Measurements from ENCODE around the gene SLC30A1. TPM values are rescaled to one million over a fixed set of nuclear protein-coding genes. Genes with fewer than 3 reads are reported as not detected.

SLC30A1 gene
- total and polyA plus RNA-seq, 2 donors = 5.7 to 9.3 TPM

DNA sequence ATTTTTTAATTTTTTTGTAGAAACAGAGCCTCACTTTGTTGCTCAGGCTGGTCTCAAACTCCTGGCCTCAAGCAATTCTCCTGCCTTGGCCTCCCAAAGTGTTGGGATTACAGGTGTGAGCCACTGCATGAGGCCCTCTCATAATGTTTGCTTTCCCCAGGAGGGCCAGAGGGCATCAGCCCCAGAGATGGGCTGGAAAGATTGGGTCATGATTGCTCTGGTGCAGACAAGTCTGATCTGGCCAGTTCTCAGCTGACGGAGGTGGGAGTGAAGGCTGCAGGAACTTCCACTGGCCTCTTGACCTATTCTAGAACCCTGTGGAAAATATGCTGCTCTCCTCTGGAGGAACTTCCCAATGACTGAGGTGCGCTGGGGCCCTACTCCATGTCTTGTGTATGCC, 43.6 kb downstream of the SLC30A1 start:
- no peaks in the 10 kb centered on the region for H3K27me3 ChIP-seq (ENCODE audit: control insufficient read depth in 2 of 2, insufficient read depth in 1 of 2, low read length in 1 of 2)
- no peak overlapping the region for H3K27ac ChIP-seq (ENCODE audit: low read depth in 1 of 2, low read length in 1 of 2)
- no peaks in the 10 kb centered on the region for H3K4me1 ChIP-seq (ENCODE audit: control insufficient read depth in 2 of 2, insufficient read depth in 2 of 2, low read length in 2 of 2)
- no peak for DNase-seq (ENCODE audit: low read depth in 6 of 9, low spot score in 9 of 9)
- no peaks in the 10 kb centered on the region for H3K9me3 ChIP-seq (ENCODE audit: control insufficient read depth in 2 of 2, insufficient read depth in 1 of 2, low read length in 1 of 2)
- no peak overlapping the region for H3K4me3 ChIP-seq (ENCODE audit: low read length in 2 of 2)
- 98% methylated on average over 2 of the region's 2 CpGs for WGBS
- no peaks in the 10 kb centered on the region for H3K36me3 ChIP-seq (ENCODE audit: control insufficient read depth in 2 of 2, insufficient read depth in 2 of 2, low read length in 1 of 2)

DNA sequence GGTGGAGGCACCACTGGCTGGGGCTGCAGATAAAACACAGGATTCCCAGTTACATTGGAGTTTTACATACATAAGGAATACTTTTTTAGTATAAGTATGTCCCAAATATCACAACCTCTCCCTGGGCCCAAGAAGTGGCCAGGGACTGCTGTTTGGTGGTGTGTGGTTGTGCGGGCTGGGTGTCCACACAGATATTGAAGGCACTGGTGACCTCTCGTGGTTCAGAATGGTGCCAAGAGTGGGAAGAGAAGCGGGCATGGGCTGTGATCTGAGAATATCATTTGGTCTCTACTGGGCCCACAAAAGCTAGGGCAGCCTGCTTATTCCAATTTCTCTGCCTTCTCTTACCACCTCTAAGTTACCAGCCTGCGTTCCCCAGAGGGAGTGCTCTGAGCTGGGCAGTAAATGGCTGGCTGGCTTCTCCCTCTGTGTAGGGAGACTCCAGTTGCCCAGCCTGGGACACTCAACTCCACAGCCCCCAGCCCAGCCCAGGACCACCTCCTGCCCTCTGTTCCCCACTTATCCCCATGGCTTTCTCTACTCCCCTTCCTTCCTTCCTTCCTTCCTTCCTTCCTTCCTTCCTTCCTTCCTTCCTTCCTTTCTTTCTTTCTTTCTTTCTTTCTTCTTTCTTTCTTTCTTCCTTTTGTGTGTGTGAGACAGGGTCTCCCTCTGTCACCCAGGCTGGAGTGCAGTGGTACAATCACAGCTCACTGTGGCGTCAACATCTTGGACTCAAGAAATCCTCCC, 44.2 kb downstream of the SLC30A1 start:
- no peak overlapping the region for H3K4me3 ChIP-seq (ENCODE audit: low read length in 2 of 2)
- WGBS = 98% methylated on average over 5 of the region's 5 CpGs
- H3K36me3 ChIP-seq (ENCODE audit: control insufficient read depth in 2 of 2, insufficient read depth in 2 of 2, low read length in 1 of 2) = no peaks in the 10 kb centered on the region
- H3K27ac ChIP-seq (ENCODE audit: low read depth in 1 of 2, low read length in 1 of 2) = no peak overlapping the region
- no peaks in the 10 kb centered on the region for H3K4me1 ChIP-seq (ENCODE audit: control insufficient read depth in 2 of 2, insufficient read depth in 2 of 2, low read length in 2 of 2)
- DNase-seq (ENCODE audit: low read depth in 6 of 9, low spot score in 9 of 9) = no peak
- no peaks in the 10 kb centered on the region for H3K27me3 ChIP-seq (ENCODE audit: control insufficient read depth in 2 of 2, insufficient read depth in 1 of 2, low read length in 1 of 2)
- H3K9me3 ChIP-seq (ENCODE audit: control insufficient read depth in 2 of 2, insufficient read depth in 1 of 2, low read length in 1 of 2) = no peaks in the 10 kb centered on the region

GRCh38 chr1:211532088-211532444, 46.9 kb downstream of the SLC30A1 start:
- Histone ChIP-seq H3K9me3 (ENCODE audit: control insufficient read depth in 2 of 2, insufficient read depth in 1 of 2, low read length in 1 of 2) (peaks cover 0 to 4% of the 10 kb centered on the region in 2 donors), H3K4me1 (ENCODE audit: control insufficient read depth in 2 of 2, insufficient read depth in 2 of 2, low read length in 2 of 2) (peaks cover 0 to 10% of the 10 kb centered on the region in 2 donors), H3K27me3 (ENCODE audit: control insufficient read depth in 2 of 2, insufficient read depth in 1 of 2, low read length in 1 of 2) (no peaks in the 10 kb centered on the region), H3K4me3 (ENCODE audit: low read length in 2 of 2) (no peak overlapping the region), H3K36me3 (ENCODE audit: control insufficient read depth in 2 of 2, insufficient read depth in 2 of 2, low read length in 1 of 2) (no peaks in the 10 kb centered on the region), H3K27ac (ENCODE audit: low read depth in 1 of 2, low read length in 1 of 2) (no peak overlapping the region)
- DNase-seq (ENCODE audit: low read depth in 6 of 9, low spot score in 9 of 9) = no peak
- 98% methylated on average over 6 of the region's 6 CpGs for WGBS

- H3K4me1 ChIP-seq (ENCODE audit: control insufficient read depth in 2 of 2, insufficient read depth in 2 of 2, low read length in 2 of 2) = peaks cover 0 to 12% of the 10 kb centered on the region in 2 donors
- peaks cover 0 to 4% of the 10 kb centered on the region in 2 donors for H3K9me3 ChIP-seq (ENCODE audit: control insufficient read depth in 2 of 2, insufficient read depth in 1 of 2, low read length in 1 of 2)
- 89% methylated on average over 15 of the region's 15 CpGs for WGBS
- DNase-seq (ENCODE audit: low read depth in 6 of 9, low spot score in 9 of 9) = no peak
- H3K36me3 ChIP-seq (ENCODE audit: control insufficient read depth in 2 of 2, insufficient read depth in 2 of 2, low read length in 1 of 2) = no peaks in the 10 kb centered on the region
- no peaks in the 10 kb centered on the region for H3K27me3 ChIP-seq (ENCODE audit: control insufficient read depth in 2 of 2, insufficient read depth in 1 of 2, low read length in 1 of 2)
- no peak overlapping the region for H3K27ac ChIP-seq (ENCODE audit: low read depth in 1 of 2, low read length in 1 of 2)
- H3K4me3 ChIP-seq (ENCODE audit: low read length in 2 of 2) = no peak overlapping the region
Measured at GRCh38 chr1:211531194-211532087, 47.5 kb downstream of the SLC30A1 start.

- Histone ChIP-seq H3K27me3 (ENCODE audit: control insufficient read depth in 2 of 2, insufficient read depth in 1 of 2, low read length in 1 of 2) (no peaks in the 10 kb centered on the region), H3K4me3 (ENCODE audit: low read length in 2 of 2) (no peak overlapping the region), H3K36me3 (ENCODE audit: control insufficient read depth in 2 of 2, insufficient read depth in 2 of 2, low read length in 1 of 2) (no peaks in the 10 kb centered on the region), H3K27ac (ENCODE audit: low read depth in 1 of 2, low read length in 1 of 2) (no peak overlapping the region), H3K9me3 (ENCODE audit: control insufficient read depth in 2 of 2, insufficient read depth in 1 of 2, low read length in 1 of 2) (peaks cover 0 to 4% of the 10 kb centered on the region in 2 donors), H3K4me1 (ENCODE audit: control insufficient read depth in 2 of 2, insufficient read depth in 2 of 2, low read length in 2 of 2) (peaks cover 0 to 12% of the 10 kb centered on the region in 2 donors)
- 91% methylated on average over 2 of the region's 2 CpGs for WGBS
- DNase-seq (ENCODE audit: low read depth in 6 of 9, low spot score in 9 of 9) = no peak
Measured at GRCh38 chr1:211530102-211530501, 48.9 kb downstream of the SLC30A1 start.

GRCh38 chr1:211529453-211529852, 49.5 kb downstream of the SLC30A1 start:
- no peaks in the 10 kb centered on the region for H3K36me3 ChIP-seq (ENCODE audit: control insufficient read depth in 2 of 2, insufficient read depth in 2 of 2, low read length in 1 of 2)
- no peak for DNase-seq (ENCODE audit: low read depth in 6 of 9, low spot score in 9 of 9)
- H3K27ac ChIP-seq (ENCODE audit: low read depth in 1 of 2, low read length in 1 of 2) = no peak overlapping the region
- 94% methylated on average over 9 of the region's 9 CpGs for WGBS
- no peaks in the 10 kb centered on the region for H3K27me3 ChIP-seq (ENCODE audit: control insufficient read depth in 2 of 2, insufficient read depth in 1 of 2, low read length in 1 of 2)
- H3K4me3 ChIP-seq (ENCODE audit: low read length in 2 of 2) = no peak overlapping the region
- H3K4me1 ChIP-seq (ENCODE audit: control insufficient read depth in 2 of 2, insufficient read depth in 2 of 2, low read length in 2 of 2) = peaks cover 0 to 12% of the 10 kb centered on the region in 2 donors
- peaks cover 0 to 4% of the 10 kb centered on the region in 2 donors for H3K9me3 ChIP-seq (ENCODE audit: control insufficient read depth in 2 of 2, insufficient read depth in 1 of 2, low read length in 1 of 2)

- no peak overlapping the region for H3K27ac ChIP-seq (ENCODE audit: low read depth in 1 of 2, low read length in 1 of 2)
- peaks cover 0 to 12% of the 10 kb centered on the region in 2 donors for H3K4me1 ChIP-seq (ENCODE audit: control insufficient read depth in 2 of 2, insufficient read depth in 2 of 2, low read length in 2 of 2)
- no peaks in the 10 kb centered on the region for H3K36me3 ChIP-seq (ENCODE audit: control insufficient read depth in 2 of 2, insufficient read depth in 2 of 2, low read length in 1 of 2)
- peaks cover 0 to 4% of the 10 kb centered on the region in 2 donors for H3K9me3 ChIP-seq (ENCODE audit: control insufficient read depth in 2 of 2, insufficient read depth in 1 of 2, low read length in 1 of 2)
- H3K4me3 ChIP-seq (ENCODE audit: low read length in 2 of 2) = no peak overlapping the region
- no peak for DNase-seq (ENCODE audit: low read depth in 6 of 9, low spot score in 9 of 9)
- H3K27me3 ChIP-seq (ENCODE audit: control insufficient read depth in 2 of 2, insufficient read depth in 1 of 2, low read length in 1 of 2) = no peaks in the 10 kb centered on the region
- WGBS = 96% methylated on average over 7 of the region's 7 CpGs
Measured at GRCh38 chr1:211529011-211529410, 50.0 kb downstream of the SLC30A1 start.

DNA sequence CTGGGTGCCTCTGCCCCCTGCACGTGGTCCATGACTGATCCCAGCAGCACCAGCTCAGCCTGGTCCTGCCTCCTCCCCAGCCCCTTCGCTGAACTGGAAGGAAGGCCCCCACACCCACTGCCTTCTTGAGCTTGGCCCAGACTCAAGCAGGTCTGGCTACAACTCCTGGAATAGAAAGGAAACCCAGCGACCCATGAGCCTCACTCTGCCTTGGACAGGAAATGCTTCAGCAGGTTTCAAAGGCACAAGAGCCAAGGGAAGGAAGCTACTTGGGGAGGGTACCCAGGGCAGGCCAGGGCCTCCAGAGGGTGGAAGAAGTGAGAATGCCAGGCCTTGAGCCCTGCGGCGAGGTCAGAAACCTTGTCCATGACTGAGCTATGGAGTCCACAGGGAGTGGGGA, 51.1 kb downstream of the SLC30A1 start:
- 37% methylated on average over 5 of the region's 5 CpGs for WGBS
- Histone ChIP-seq H3K4me3 (ENCODE audit: low read length in 2 of 2) (no peak overlapping the region), H3K9me3 (ENCODE audit: control insufficient read depth in 2 of 2, insufficient read depth in 1 of 2, low read length in 1 of 2) (peaks cover 0 to 4% of the 10 kb centered on the region in 2 donors), H3K4me1 (ENCODE audit: control insufficient read depth in 2 of 2, insufficient read depth in 2 of 2, low read length in 2 of 2) (peaks cover 0 to 12% of the 10 kb centered on the region in 2 donors), H3K27ac (ENCODE audit: low read depth in 1 of 2, low read length in 1 of 2) (no peak overlapping the region), H3K27me3 (ENCODE audit: control insufficient read depth in 2 of 2, insufficient read depth in 1 of 2, low read length in 1 of 2) (no peaks in the 10 kb centered on the region), H3K36me3 (ENCODE audit: control insufficient read depth in 2 of 2, insufficient read depth in 2 of 2, low read length in 1 of 2) (no peaks in the 10 kb centered on the region)
- no peak for DNase-seq (ENCODE audit: low read depth in 6 of 9, low spot score in 9 of 9)

DNA sequence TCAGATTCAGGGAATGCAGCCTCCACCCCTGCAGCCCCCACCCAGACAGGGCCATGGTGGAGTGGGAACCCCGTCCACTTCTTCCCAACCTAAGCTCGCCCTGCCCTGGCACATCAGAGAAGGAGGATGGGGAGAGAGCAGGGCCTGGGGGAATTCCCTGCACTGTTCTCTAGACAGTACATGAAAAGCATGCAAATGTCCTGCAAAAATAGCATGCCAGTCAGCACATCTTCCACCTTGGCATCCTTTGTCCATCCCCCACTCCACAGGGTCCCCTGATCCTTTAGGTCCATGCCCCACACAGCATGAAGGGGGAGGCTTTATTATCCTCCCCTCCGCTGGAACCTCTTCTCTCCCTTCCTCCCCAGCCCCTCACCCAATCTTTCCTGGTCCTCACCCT, 52.0 kb downstream of the SLC30A1 start:
- H3K27ac ChIP-seq (ENCODE audit: low read depth in 1 of 2, low read length in 1 of 2) = no peak overlapping the region
- no peak overlapping the region for H3K4me3 ChIP-seq (ENCODE audit: low read length in 2 of 2)
- H3K27me3 ChIP-seq (ENCODE audit: control insufficient read depth in 2 of 2, insufficient read depth in 1 of 2, low read length in 1 of 2) = no peaks in the 10 kb centered on the region
- H3K4me1 ChIP-seq (ENCODE audit: control insufficient read depth in 2 of 2, insufficient read depth in 2 of 2, low read length in 2 of 2) = peaks cover 0 to 12% of the 10 kb centered on the region in 2 donors
- H3K36me3 ChIP-seq (ENCODE audit: control insufficient read depth in 2 of 2, insufficient read depth in 2 of 2, low read length in 1 of 2) = no peaks in the 10 kb centered on the region
- peaks cover 0 to 4% of the 10 kb centered on the region in 2 donors for H3K9me3 ChIP-seq (ENCODE audit: control insufficient read depth in 2 of 2, insufficient read depth in 1 of 2, low read length in 1 of 2)
- no peak for DNase-seq (ENCODE audit: low read depth in 6 of 9, low spot score in 9 of 9)
- WGBS = 91% methylated on average over 3 of the region's 3 CpGs
